ENCODE measurements around the gene SDR42E2.
"Not testable (repeated sequence)": the region's sequence is repeated elsewhere in the genome, so short reads cannot be mapped to it uniquely, and the experiment has no call there.

DNA sequence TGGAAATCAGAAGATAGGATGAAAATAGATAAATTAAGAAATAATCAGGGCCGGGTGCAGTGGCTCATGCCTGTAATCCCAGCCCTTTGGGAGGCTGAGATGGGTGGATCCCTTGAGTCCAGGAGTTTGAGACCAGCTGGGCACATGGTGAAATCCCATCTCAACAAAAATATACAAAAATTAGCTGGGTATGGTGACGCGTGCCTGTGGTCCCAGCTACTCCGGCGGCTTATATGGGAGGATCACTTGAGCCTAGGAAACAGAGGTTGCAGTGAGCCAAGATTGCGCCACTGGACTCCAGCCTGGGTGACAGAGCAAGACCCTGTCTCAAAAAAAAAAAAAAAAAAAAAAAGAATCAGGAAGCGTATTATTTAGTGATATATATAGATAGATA, 54.5 kb downstream of the SDR42E2 start:
- TF ChIP-seq, protein P1, sequence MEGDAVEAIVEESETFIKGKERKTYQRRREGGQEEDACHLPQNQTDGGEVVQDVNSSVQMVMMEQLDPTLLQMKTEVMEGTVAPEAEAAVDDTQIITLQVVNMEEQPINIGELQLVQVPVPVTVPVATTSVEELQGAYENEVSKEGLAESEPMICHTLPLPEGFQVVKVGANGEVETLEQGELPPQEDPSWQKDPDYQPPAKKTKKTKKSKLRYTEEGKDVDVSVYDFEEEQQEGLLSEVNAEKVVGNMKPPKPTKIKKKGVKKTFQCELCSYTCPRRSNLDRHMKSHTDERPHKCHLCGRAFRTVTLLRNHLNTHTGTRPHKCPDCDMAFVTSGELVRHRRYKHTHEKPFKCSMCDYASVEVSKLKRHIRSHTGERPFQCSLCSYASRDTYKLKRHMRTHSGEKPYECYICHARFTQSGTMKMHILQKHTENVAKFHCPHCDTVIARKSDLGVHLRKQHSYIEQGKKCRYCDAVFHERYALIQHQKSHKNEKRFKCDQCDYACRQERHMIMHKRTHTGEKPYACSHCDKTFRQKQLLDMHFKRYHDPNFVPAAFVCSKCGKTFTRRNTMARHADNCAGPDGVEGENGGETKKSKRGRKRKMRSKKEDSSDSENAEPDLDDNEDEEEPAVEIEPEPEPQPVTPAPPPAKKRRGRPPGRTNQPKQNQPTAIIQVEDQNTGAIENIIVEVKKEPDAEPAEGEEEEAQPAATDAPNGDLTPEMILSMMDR (conservative IDR thresholded peaks at IDR 0.05; ENCODE audit: low read depth, low read length): not testable (repeated sequence)
- TF ChIP-seq EZH2 (IDR thresholded peaks at IDR 0.05; ENCODE audit: low read length, unreplicated experiment): not testable (repeated sequence)
